IPS-NIHi7 (cell line): Measurements from ENCODE around the gene SPO11.
A peak's percentile ranks its signal among the peaks of the same experiment; 100 is the strongest.

ENCODE experiments used
- DNase-seq: peaks from one replicate; pipeline ENCODE4 v3.0.0; 2012; ENCODE audit warnings: mixed read lengths; ENCODE audit errors: extremely low spot score

The SPO11 gene

GRCh38 chr20:57329608-57330221 lies at the start of gene SPO11:
TSS of gene SPO11 (plus strand) at chr20:57329803. CDS start at chr20:57329868, 65 bp downstream.
- peak; percentile 72 for DNase-seq

GRCh38 chr20:57280221-57280620 lies 49.4 kb upstream of the SPO11 start:
- DNase-seq = no peak

GRCh38 chr20:57281900-57282299 lies 47.7 kb upstream of the SPO11 start:
- no peak for DNase-seq

GRCh38 chr20:57282670-57283361 lies 46.8 kb upstream of the SPO11 start:
- no peak for DNase-seq

- DNase-seq = no peak
Measured at GRCh38 chr20:57283860-57284259, 45.7 kb upstream of the SPO11 start.

- DNase-seq = no peak
Measured at GRCh38 chr20:57287007-57287880, 42.4 kb upstream of the SPO11 start.

GRCh38 chr20:57287901-57288300 lies 41.7 kb upstream of the SPO11 start:
- DNase-seq = no peak

- no peak for DNase-seq
Measured at GRCh38 chr20:57288651-57289277, 40.8 kb upstream of the SPO11 start.

- no peak for DNase-seq
Measured at GRCh38 chr20:57289391-57290177, 40.0 kb upstream of the SPO11 start.

- DNase-seq = no peak
Measured at GRCh38 chr20:57290178-57290484, 39.5 kb upstream of the SPO11 start.

- peak; percentile 68 for DNase-seq
Measured at GRCh38 chr20:57291003-57291402, 38.6 kb upstream of the SPO11 start.

GRCh38 chr20:57291694-57292093 lies 37.9 kb upstream of the SPO11 start:
- no peak for DNase-seq

- DNase-seq = no peak
Measured at GRCh38 chr20:57292611-57293010, 37.0 kb upstream of the SPO11 start.

GRCh38 chr20:57293995-57294394 lies 35.6 kb upstream of the SPO11 start:
- DNase-seq = no peak

GRCh38 chr20:57294550-57294949 lies 35.1 kb upstream of the SPO11 start:
- no peak for DNase-seq

- DNase-seq = no peak
Measured at GRCh38 chr20:57298457-57298856, 31.1 kb upstream of the SPO11 start.

GRCh38 chr20:57301026-57301425 lies 28.6 kb upstream of the SPO11 start:
- no peak for DNase-seq

- no peak for DNase-seq
Measured at GRCh38 chr20:57306747-57307146, 22.9 kb upstream of the SPO11 start.

GRCh38 chr20:57308451-57309271 lies 20.9 kb upstream of the SPO11 start:
- DNase-seq = no peak

- no peak for DNase-seq
Measured at GRCh38 chr20:57309544-57310115, 20.0 kb upstream of the SPO11 start.
